Smooth muscle cell (in vitro differentiated cells): ENCODE results near the gene PRAF2. TPM values are rescaled to one million over a fixed set of nuclear protein-coding genes. Genes with fewer than 3 reads are reported as not detected.

ENCODE experiments used
- DNase-seq: peaks from one replicate; lab custom pipeline; 2025; ENCODE audit not compliant: unreplicated experiment; lab: John Stamatoyannopoulos, UW
- H2AFZ ChIP-seq: fragments of 200-600 bp; sonication (generic); 2 replicates; pipeline ENCODE4 v1.6.0; 2016; ENCODE audit warnings: antibody characterized with exemption, low read depth, mild to moderate bottlenecking
- H3F3A ChIP-seq: fragments of 200-600 bp; sonication (generic); 2 replicates; pipeline ENCODE4 v1.6.0; 2017; ENCODE audit warnings: antibody characterized with exemption, low read depth
- H3K27ac ChIP-seq: fragments of 200-600 bp; sonication (generic); 2 replicates; pipeline ENCODE4 v1.5.1; 2016; ENCODE audit warnings: low read depth, mild to moderate bottlenecking
- H3K27me3 ChIP-seq: fragments of 200-600 bp; sonication (generic); 2 replicates; pipeline ENCODE4 v1.6.1; 2016; ENCODE audit warnings: low read depth, mild to moderate bottlenecking
- H3K36me3 ChIP-seq: fragments of 200-600 bp; sonication (generic); 2 replicates; pipeline ENCODE4 v1.5.1; 2016; ENCODE audit warnings: low read depth
- H3K4me1 ChIP-seq: fragments of 200-600 bp; sonication (generic); 2 replicates; pipeline ENCODE4 v1.5.1; 2016; ENCODE audit warnings: low read depth
- H3K4me2 ChIP-seq: fragments of 200-600 bp; sonication (generic); 2 replicates; pipeline ENCODE4 v1.6.0; 2016; ENCODE audit warnings: mild to moderate bottlenecking
- H3K4me3 ChIP-seq: fragments of 200-600 bp; sonication (generic); 2 replicates; pipeline ENCODE4 v1.5.1; 2016; ENCODE audit warnings: mild to moderate bottlenecking
- H3K79me2 ChIP-seq: fragments of 200-600 bp; sonication (generic); 2 replicates; pipeline ENCODE4 v1.6.0; 2016; ENCODE audit warnings: low read depth, mild to moderate bottlenecking
- H3K9ac ChIP-seq: fragments of 200-600 bp; sonication (generic); 2 replicates; pipeline ENCODE4 v1.6.0; 2016; ENCODE audit warnings: low read depth
- H3K9me3 ChIP-seq: fragments of 200-600 bp; sonication (generic); replicated peaks from 2 replicates; pipeline ENCODE4 v1.5.1; 2016; ENCODE audit warnings: low read depth
- H4K20me1 ChIP-seq: fragments of 200-600 bp; sonication (generic); 2 replicates; pipeline ENCODE4 v1.6.0; 2016; ENCODE audit warnings: low read depth
- CTCF ChIP-seq: fragments of 200-600 bp; sonication (generic); IDR thresholded peaks from 2 replicates; pipeline ENCODE4 v1.5.1; 2017; ENCODE audit warnings: borderline replicate concordance, mild to moderate bottlenecking, antibody characterized with exemption; ENCODE audit not compliant: insufficient read depth, poor library complexity, severe bottlenecking
- WGBS: methylation state at CpG from one replicate; pipeline ENCODE4 v1.1.7; 2016; ENCODE audit warnings: low lambda C conversion rate; 5-methylcytosine and 5-hydroxymethylcytosine counted together
- polyA plus RNA-seq: library from polyadenylated mRNA; unstranded; fragments of >200 nt; fragmentation: Nextera tagmentation; extraction: Ambion mirVana; gene quantifications from 2 replicates; pipeline ENCODE4 v1.2.1, GENCODE V29; 2016
- total RNA-seq: library from RNA; depleted of rRNA; stranded (reverse); fragments of >200 nt; gene quantifications from 2 replicates; pipeline ENCODE4 v1.2.3, GENCODE V29; 2014

Gene PRAF2
- total and polyA plus RNA-seq, 2 experiments from 2014 or later, result 43.6 to 143 TPM

- Histone ChIP-seq H3K9me3 (no peaks in the 10 kb centered on the region), H3F3A (peaks cover 9% of the 10 kb centered on the region), H3K4me3 (peak overlapping the region; percentile 68), H3K4me2 (peak overlapping the region; percentile 88), H3K36me3 (no peaks in the 10 kb centered on the region), H3K4me1 (peaks cover 15% of the 10 kb centered on the region), H3K27me3 (no peaks in the 10 kb centered on the region), H4K20me1 (no peaks in the 10 kb centered on the region), H3K9ac (peak overlapping the region; percentile 98), H3K79me2 (peaks cover 31% of the 10 kb centered on the region), H2AFZ (no peak overlapping the region), H3K27ac (peak overlapping the region; percentile 98)
- 31% methylated on average over 7 of the region's 7 CpGs for WGBS
- no peak for TF ChIP-seq CTCF
- DNase-seq, result no peak
These were observed 33.3 kb downstream of the PRAF2 start for GRCh38 chrX:49040376-49040955.

- DNase-seq, result peak; percentile 58
- Histone ChIP-seq H3K4me3 (peak overlapping the region; percentile 68), H3K36me3 (no peaks in the 10 kb centered on the region), H3K4me1 (peaks cover 15% of the 10 kb centered on the region), H3K79me2 (peaks cover 31% of the 10 kb centered on the region), H3F3A (peaks cover 9% of the 10 kb centered on the region), H3K9me3 (no peaks in the 10 kb centered on the region), H3K27me3 (no peaks in the 10 kb centered on the region), H3K27ac (peak overlapping the region; percentile 98), H3K9ac (peak overlapping the region; percentile 98), H4K20me1 (no peaks in the 10 kb centered on the region), H3K4me2 (peak overlapping the region; percentile 88), H2AFZ (no peak overlapping the region)
- 31% methylated on average over 9 of the region's 9 CpGs for WGBS
- TF ChIP-seq CTCF, result no peak
These were observed 34.0 kb downstream of the PRAF2 start for GRCh38 chrX:49039598-49040375.

GRCh38 chrX:49037883-49038475 lies 35.8 kb downstream of the PRAF2 start:
- no peak overlapping the region for H2AFZ ChIP-seq
- H3K9ac ChIP-seq, result no peak overlapping the region
- peak overlapping the region; percentile 98 for H3K27ac ChIP-seq
- no peak overlapping the region for H3K4me2 ChIP-seq
- peaks cover 30% of the 10 kb centered on the region for H3K79me2 ChIP-seq
- H3K27me3 ChIP-seq, result no peaks in the 10 kb centered on the region
- WGBS, result 88% methylated on average over 15 of the region's 15 CpGs
- H3K4me3 ChIP-seq, result no peak overlapping the region
- no peak for DNase-seq
- no peak for TF ChIP-seq CTCF
- peaks cover 15% of the 10 kb centered on the region for H3K4me1 ChIP-seq
- no peaks in the 10 kb centered on the region for H4K20me1 ChIP-seq
- no peaks in the 10 kb centered on the region for H3K9me3 ChIP-seq
- no peaks in the 10 kb centered on the region for H3K36me3 ChIP-seq
- peaks cover 9% of the 10 kb centered on the region for H3F3A ChIP-seq
